GM21786 (cell line): ENCODE results near the gene FXYD2.

Experiments used
- ATAC-seq: cut with Tn5 transposase; IDR thresholded peaks from one replicate; pipeline ENCODE4 v1.9.1; 2021; ENCODE audit not compliant: unreplicated experiment

FXYD2 gene

GRCh38 chr11:117770061-117770460 lies 54.5 kb downstream of the FXYD2 start:
- no peak for ATAC-seq
